HG02642 (cell line): ENCODE measurements around the gene CRTAC1.
A peak's percentile ranks its signal among the peaks of the same experiment; 100 is the strongest.

Experiments
- ATAC-seq: cut with Tn5 transposase; IDR thresholded peaks from one replicate; pipeline ENCODE4 v1.9.1; 2021; ENCODE audit warnings: mild to moderate bottlenecking; ENCODE audit not compliant: unreplicated experiment, poor library complexity

The CRTAC1 gene

GRCh38 chr10:97876402-97876801 is 154.0 kb downstream of the CRTAC1 start:
- no peak for ATAC-seq

- no peak for ATAC-seq
Measured at GRCh38 chr10:97875391-97875790, 155.0 kb downstream of the CRTAC1 start.

GRCh38 chr10:97874332-97874731 is 156.1 kb downstream of the CRTAC1 start:
- ATAC-seq: no peak

GRCh38 chr10:97873569-97873968 is 156.9 kb downstream of the CRTAC1 start:
- no peak for ATAC-seq

- ATAC-seq: no peak
Measured at GRCh38 chr10:97870990-97871389, 159.4 kb downstream of the CRTAC1 start.

- peak; percentile 94 for ATAC-seq
Measured at GRCh38 chr10:97869091-97870042, 161.1 kb downstream of the CRTAC1 start.

- no peak for ATAC-seq
Measured at GRCh38 chr10:97868134-97868685, 162.2 kb downstream of the CRTAC1 start.

- ATAC-seq: no peak
Measured at GRCh38 chr10:97867220-97867800, 163.1 kb downstream of the CRTAC1 start.

- no peak for ATAC-seq
Measured at GRCh38 chr10:97866524-97867219, 163.7 kb downstream of the CRTAC1 start.

- ATAC-seq: no peak
Measured at GRCh38 chr10:97865488-97865887, 164.9 kb downstream of the CRTAC1 start.

- no peak for ATAC-seq
Measured at GRCh38 chr10:97863808-97864207, 166.6 kb downstream of the CRTAC1 start.

GRCh38 chr10:97861924-97862323 is 168.5 kb downstream of the CRTAC1 start:
- ATAC-seq: no peak

- no peak for ATAC-seq
Measured at GRCh38 chr10:97861097-97861750, 169.2 kb downstream of the CRTAC1 start.

- ATAC-seq: no peak
Measured at GRCh38 chr10:97858001-97858439, 172.4 kb downstream of the CRTAC1 start.

GRCh38 chr10:97854743-97855142 is 175.7 kb downstream of the CRTAC1 start:
- ATAC-seq: no peak

- no peak for ATAC-seq
Measured at GRCh38 chr10:97852840-97853405, 177.5 kb downstream of the CRTAC1 start.

GRCh38 chr10:97852277-97852676 is 178.1 kb downstream of the CRTAC1 start:
- ATAC-seq: no peak

- no peak for ATAC-seq
Measured at GRCh38 chr10:97851341-97852001, 178.9 kb downstream of the CRTAC1 start.

- ATAC-seq: no peak
Measured at GRCh38 chr10:97850446-97850845, 180.0 kb downstream of the CRTAC1 start.
